ENCODE data around the gene COL23A1.

Gene COL23A1

DNA sequence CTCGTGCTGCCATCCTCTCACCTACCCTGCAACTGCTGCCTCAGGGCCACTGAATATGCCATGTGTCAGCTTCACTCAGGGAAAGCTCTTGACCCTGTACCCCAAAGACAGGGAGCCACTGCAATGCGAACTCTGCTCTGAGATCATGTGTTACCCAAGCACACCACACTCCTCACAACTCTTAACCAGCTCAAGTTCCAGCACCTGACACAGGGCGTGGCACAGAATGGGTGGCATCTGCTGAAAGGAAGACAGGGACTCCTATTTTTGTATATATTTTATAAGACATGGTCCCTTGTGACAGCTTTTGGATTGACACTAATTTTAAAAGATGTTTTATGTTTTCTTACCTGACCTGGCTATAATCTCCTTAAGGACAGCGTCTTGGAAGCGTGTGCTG lies 368.3 kb downstream of the COL23A1 start:
- DNase-seq (ENCODE audit: low read depth), result no peak

GRCh38 chr5:178221282-178221681 lies 368.9 kb downstream of the COL23A1 start:
- no peak for DNase-seq (ENCODE audit: low read depth)

DNA sequence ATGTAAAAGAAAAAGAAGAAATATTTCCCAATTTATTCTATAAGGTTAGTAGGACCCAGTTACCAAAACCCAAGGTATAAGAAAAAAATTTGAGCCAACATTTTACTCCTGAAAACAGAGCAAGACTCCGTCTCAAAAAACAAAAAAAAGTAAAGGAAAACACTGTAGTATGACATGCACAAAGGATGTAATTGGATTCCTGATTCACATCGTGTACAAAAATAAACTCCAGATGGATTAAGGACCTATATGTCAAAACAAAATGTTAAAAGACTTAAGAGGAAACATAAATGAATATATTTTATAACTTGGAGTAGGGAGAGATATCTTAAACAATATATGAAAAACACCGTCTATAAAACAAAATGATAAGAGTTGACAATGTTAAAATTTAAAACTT lies 371.4 kb downstream of the COL23A1 start:
- no peak for DNase-seq (ENCODE audit: low read depth)

DNA sequence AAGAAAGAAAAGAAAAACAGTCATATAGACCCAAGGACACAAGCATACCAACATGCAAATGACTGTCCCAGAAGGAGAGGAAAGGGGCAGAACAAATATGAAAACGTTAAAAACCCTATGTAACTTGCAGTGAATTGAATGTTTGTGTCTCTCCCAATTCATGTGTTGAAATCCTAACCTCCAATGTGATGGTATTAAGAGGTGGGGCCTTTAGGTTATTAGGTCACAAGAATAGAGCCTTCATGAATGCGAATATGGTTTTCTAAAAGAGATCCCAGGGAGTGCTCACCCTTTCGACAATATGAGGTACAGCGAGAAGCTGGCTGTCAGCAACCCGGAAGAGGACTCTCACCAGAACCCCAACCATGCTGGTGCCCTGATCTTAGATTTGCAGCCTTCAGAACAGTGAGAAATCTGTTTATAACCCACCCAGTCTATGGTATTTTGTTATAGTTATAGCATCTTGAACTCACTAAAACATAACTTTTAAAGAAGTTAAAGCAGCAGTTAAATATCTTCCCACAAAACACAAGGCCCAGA lies 371.9 kb downstream of the COL23A1 start:
- DNase-seq (ENCODE audit: low read depth), result no peak

DNA sequence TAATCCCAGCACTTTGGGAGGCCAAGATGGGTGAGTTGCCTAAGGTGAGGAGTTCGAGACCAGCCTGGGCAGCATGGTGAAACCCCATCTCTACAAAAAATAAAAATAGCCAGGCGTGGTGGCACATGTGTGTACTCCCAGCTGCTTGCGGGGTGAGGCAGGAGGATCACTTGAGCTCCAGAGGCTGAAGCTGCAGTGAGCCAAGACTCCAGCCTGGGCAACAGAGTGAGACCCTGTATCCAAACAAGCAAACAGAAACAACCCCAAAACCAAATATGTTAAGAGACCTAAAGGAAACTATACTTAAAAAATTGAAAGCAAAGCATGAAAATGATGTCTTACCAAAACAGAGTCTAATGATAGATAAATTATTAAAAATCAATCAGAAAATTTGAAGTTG lies 373.4 kb downstream of the COL23A1 start:
- no peak for DNase-seq (ENCODE audit: low read depth)

DNA sequence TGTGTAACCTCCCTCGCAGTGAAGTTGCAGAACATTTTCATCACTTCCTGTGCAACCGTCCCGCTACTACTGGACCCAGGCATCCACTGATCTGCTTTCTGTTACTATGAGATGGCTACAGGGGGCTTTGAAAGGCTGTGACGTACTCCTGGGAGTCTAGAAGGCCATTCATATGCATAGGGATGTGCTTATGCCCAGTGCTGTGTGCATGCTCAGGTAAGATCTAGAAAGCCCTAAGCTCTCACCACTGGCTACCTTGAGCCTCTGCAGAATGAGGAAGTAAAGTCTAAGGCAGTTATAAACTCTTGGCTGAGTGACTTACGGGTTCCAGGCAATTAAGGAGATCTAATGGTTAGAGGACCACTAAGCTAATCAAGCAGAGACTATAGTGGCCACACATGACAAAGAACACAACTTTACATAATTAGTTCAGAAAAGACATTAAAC lies 374.1 kb downstream of the COL23A1 start:
- DNase-seq (ENCODE audit: low read depth), result no peak

DNA sequence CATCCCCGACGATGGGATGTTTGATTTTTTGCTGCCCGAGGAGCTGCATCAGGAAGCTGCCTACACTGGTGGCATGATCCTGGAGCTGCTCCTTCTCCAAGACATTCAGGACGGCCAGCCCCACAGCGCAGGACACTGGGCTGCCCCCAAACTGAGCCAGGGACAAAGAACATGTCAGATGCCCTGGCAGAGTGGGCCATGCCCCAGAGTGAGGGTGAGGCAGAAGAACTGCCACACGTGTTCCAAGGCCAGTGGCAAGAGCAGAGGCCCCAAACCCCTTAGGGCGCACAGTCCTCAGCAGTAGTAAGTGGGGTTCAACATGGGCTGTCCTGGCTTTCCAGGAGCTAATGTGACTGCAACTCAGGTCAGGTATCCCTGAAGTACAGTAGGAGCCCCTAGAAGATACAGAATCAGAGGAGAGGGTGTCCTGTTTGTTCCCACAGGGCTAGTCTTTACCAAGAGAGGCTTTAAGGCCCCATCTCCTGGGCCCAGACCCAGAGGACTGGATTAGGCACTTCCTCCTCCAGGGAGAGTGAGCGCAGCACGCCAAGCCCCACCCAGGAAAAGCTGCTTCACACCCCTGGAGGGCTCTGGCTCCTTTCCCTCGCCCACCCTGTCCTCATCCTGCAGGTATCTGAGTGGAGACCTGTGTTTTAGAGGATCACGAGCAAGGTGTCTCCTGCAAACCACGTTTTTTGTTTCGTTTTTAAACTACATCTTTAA lies 374.8 kb downstream of the COL23A1 start:
- no peak for DNase-seq (ENCODE audit: low read depth)

DNA sequence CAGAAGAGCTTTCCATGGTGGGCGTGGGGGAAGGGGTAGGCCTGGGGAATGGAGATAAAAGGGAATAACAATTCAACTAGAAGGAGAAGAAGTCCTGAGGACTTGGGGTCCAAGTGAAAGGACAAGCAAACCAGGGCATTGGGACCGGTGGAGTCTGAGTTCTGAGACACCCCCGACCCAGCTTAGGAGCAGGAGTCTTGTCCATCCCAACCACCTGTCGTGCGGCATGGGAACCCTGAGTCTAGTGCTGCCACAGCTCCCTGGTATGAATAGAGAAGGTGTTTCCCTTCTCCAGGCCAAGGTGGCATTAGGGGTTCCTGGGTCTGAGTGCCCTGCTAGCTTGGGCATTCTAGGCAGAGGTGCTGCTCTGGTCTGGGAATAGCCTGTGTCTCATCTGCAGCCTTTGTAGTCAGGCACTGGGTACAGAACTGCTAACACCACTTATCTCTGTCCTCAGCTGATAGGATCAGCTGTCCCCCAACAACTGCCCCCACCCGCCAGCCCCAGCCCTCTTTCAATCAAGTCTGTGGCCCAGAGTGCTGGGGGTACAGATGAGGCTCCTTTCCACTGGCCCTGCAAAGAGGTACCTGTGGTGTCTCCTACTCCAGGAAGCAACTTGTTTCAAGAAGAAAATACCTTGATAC lies 375.9 kb downstream of the COL23A1 start:
- DNase-seq (ENCODE audit: low read depth), result no peak

DNA sequence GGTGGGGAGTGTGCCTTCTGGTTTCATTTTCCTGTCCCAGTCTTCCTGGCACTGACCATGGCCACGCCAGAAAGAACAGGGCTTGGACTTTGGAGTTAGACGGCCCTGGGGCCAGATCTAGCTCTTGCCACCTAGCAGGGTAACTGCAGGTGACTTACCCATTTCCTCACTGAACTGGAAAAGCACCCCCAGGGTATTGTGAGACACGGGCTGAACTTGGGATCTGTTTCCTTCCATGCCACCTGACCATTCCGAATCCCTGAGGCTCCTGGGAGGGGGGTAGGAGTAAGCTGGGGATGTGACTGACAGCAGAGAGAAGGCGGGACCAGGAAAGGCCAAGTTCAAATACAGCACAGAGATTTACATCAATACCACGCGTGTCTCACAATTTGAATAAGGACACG lies 376.4 kb downstream of the COL23A1 start:
- no peak for DNase-seq (ENCODE audit: low read depth)

- no peak for DNase-seq (ENCODE audit: low read depth)
These were observed 377.2 kb downstream of the COL23A1 start for GRCh38 chr5:178213003-178213461.

DNA sequence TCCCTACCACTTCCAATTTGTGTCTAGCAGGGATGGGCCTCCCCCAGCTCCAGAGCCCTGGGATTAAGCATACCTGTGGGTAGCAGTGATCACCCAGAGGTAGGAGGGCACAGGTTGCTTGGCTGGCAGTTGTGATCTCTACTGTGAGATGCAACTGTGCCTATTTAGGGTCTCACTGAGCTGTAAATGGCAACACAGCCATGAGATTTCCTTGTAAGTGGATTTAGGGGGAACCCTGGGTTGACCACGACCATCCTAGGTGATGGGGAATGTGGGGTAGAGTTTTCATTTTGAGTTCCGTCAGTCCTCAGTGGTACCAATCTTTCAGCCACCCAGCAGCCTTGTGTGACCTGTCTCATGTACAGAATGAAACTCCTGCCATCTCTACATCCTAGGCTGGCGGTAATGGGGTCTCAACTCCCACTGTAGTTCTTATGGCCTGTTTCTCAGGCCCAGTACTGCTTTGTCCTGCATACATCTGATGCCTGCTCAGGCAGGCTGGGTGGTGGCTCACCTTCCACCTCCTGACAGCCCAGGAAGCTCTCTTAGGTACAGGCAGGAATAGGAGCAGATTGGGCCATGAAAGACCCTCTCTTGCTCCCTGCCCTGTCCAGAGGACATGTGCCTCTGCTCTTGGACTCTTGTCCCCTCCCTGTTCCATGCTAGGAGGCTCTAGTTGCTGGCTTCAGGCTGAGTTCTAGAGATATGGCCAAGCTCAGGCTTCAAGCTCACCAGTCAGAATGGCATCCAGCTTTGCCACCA lies 377.8 kb downstream of the COL23A1 start:
- DNase-seq (ENCODE audit: low read depth), result no peak

DNA sequence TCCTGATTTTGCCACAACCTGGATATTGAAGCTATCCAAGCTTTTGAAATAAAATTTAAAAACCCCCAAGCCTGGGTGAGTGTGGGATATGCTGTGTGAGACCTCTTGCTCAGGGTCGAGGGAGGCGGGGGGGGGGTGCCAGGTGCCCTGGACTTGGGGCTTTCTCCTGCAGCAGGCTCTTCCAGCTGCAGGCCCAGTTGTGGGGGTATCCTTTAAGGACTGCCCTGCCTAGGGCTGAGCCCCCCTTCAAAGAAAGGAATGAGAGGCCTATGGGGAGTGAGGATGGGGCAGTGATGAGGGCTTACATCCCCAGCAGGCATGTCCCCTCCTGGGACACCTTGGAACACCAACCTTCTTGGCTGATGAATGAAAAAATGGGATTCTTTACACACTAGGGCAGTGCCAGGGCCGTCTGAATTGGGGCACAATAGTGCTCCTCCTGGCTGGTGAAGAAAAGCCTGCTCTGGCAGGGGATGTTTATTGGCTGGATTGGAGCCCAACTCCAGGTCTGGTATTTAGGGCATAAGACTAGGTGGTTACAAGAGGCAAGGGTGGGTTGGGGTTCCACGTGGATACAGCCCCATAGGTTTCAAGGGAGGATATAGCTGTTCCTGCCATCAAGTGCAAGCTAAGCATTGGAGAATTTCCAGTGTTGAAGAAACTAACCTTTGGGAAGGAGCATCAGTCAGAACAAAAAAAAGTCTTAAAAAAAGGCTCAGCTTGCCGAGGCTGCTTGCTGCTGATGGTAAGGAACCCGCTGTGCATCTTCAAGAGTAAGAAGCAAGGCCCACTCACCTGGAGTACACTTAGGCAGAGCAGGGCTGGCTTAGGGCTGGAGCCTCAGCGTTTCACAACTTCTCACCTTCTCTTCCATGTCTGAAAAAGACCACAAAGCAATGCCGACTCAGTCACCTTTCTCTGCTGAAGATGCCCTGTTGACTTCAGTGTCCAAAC lies 378.8 kb downstream of the COL23A1 start:
- no peak for DNase-seq (ENCODE audit: low read depth)

GRCh38 chr5:178210686-178211085 lies 379.5 kb downstream of the COL23A1 start:
- no peak for DNase-seq (ENCODE audit: low read depth)

DNA sequence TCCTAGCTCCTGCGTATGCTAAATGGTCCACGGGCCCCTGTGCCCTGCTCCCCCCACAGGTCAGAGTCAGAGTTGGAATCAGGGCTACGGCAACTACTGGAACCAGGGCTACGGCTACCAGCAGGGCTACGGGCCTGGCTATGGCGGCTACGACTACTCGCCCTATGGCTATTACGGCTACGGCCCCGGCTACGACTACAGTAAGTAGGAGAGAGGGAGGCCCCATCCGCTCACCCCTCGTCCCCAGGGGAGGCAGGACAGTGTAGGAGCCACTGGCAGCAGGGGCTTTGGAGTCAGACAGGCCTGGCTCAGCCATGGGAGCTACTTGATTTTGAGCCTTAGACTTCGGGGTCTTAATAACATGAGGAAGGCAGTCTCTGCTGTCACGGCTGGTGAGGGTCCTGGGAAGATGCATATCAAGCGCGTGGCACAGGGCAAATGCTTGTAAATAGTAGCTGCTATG lies 380.1 kb downstream of the COL23A1 start:
- DNase-seq (ENCODE audit: low read depth), result no peak

DNA sequence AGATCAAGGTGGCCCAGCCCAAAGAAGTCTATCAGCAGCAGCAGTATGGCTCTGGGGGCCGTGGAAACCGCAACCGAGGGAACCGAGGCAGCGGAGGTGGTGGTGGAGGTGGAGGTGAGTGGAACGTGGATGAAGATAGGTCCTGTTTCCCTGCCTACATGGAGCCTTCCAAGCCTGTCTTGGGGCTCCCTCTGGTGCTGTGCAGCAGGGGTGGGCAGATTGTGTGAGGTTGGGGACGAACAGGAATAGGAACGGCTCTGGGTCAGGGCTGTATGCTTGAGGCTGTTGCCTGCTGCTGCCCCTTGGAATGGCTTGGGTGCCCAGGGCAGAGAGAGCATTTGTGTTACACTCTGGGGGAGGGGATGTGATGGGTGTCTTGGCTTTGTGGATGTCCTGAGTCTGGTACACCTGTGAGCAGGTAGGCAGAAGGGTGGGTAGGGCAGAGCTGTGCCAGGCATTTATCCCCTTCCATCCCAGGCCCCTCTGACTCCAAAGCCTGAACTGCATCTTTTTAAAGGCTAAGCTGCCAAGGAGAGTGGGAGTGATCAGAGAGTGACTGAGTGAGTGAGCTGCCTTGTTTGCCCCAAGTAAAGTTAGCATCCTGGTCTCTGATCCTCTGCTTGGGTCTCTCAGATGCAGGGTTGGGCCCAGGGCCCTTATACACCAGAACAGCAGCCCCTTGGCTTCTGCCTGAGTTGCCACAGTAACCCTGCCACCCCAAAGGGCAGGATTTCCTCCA lies 380.7 kb downstream of the COL23A1 start:
- DNase-seq (ENCODE audit: low read depth), result no peak

- DNase-seq (ENCODE audit: low read depth), result no peak
These were observed 381.5 kb downstream of the COL23A1 start for GRCh38 chr5:178208540-178209227.

DNA sequence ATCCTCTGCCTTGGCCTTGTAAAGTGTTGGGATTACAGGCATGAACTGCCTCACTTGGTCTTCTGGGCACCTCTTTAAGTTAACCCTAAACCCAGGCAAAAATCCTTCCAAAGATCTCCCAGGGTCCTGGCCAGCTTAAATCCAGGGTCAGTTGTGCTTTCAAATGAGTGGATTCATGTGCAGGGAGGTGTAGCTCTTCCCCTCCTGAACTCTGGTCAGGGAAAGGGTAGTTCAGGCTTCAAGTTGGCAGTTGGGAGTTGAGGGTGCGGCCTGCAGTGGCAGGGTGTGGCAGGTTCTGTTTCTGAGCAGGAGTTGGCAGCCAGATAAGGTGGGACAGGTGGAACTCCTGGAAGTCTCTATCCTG lies 382.3 kb downstream of the COL23A1 start:
- no peak for DNase-seq (ENCODE audit: low read depth)

- DNase-seq (ENCODE audit: low read depth), result no peak
These were observed 382.8 kb downstream of the COL23A1 start for GRCh38 chr5:178207183-178207916.
